ENCODE measurements around the gene PA2G4.
"Not testable (repeated sequence)": the region's sequence is repeated elsewhere in the genome, so short reads cannot be mapped to it uniquely, and the experiment has no call there.

PA2G4 gene

DNA sequence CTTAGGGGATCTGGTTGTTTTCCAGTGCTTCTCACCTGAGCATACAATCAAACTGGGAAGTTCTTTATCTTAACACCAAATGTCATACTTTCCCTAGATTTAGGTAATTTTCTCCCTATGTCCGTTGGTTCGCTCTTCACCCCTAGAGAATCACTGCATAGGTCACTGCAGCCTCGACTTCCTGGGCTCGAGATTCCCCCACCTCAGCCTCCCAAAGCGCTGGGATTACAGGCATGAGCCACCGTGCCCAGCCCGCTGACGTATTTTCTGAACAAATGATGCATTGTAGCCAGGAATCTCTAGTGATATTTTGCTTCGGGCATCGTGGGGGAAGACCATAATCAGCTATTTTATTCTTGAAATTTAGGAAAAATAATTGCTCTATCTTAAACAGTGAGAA lies 11.0 kb downstream of the PA2G4 start:
- Mint-ChIP-seq H3K27me3 (no peaks in the 10 kb centered on the region), H3K27ac (peak overlapping the region; percentile 95), H3K36me3 (peaks cover 27% of the 10 kb centered on the region), H3K4me3 (peak overlapping the region; percentile 95), H3K4me1 (peaks cover 20% of the 10 kb centered on the region), H3K9me3 (no peaks in the 10 kb centered on the region)

DNA sequence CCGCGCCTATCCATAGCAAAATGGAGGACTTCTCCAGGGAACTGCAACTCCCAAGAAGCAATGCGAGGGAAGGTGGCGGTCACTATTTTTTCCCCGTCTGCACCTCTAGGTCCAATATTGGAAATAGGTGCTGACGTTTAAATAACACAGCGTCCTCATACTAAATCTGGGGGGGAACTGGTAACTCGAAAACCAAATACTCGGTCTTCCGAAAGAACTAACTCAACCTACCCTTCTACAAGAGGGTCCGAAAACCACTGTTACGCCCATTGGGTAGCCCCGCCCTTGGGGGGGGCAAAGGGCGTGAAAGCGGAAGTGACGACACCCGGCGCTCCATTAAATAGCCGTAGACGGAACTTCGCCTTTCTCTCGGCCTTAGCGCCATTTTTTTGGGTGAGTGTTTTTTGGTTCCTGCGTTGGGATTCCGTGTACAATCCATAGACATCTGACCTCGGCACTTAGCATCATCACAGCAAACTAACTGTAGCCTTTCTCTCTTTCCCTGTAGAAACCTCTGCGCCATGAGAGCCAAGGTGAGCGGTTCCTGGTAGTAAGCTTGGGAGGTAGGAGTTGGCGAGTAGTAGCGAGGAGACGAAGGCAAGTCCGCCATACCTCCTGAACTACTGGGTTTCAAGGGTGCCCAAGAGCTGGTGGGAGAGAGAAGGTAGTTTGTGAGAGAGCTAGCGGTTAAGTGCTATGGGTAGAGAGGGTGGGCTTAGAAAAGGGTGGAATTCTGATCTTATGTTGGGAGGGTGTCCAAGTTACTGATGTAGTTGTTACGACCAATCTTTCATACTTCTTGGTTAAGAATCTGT lies 12.1 kb downstream of the PA2G4 start, which contains the start of gene RPL41:
Gene RPL41 (plus strand): TSS at position 367 of the 815 bp plus-strand sequence.
- H3K9me3 Mint-ChIP-seq = no peaks in the 10 kb centered on the region
- H3K4me3 Mint-ChIP-seq = peak within 1 kb of the TSS; percentile 95
- H3K27ac Mint-ChIP-seq = peak within 1 kb of the TSS; percentile 95
- peaks cover 21% of the 10 kb centered on the region for H3K36me3 Mint-ChIP-seq
- H3K27me3 Mint-ChIP-seq = no peaks in the 10 kb centered on the region
- H3K4me1 Mint-ChIP-seq = peaks cover 20% of the 10 kb centered on the region

DNA sequence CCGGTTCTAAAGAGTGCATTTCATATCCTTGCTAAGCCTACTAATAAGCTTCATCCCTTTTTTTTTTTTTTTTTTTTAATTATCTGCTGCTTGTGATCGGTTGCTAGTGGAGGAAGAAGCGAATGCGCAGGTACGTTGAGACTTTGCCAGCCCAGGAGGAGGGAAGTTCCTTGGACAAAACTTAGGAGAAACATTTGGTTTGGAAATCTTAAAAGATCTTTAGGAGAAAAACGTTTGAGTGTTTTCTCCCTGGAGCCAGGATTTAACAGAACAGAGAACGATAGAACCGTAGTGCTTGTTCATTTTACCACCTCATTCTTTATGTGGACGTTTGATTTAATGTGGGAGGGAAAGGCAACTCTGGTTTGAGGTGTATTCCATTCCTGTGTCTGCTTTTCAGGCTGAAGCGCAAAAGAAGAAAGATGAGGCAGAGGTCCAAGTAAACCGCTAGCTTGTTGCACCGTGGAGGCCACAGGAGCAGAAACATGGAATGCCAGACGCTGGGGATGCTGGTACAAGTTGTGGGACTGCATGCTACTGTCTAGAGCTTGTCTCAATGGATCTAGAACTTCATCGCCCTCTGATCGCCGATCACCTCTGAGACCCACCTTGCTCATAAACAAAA lies 12.8 kb downstream of the PA2G4 start:
- H3K4me3 Mint-ChIP-seq = peak overlapping the region; percentile 95
- H3K27me3 Mint-ChIP-seq, H3K9me3 Mint-ChIP-seq: not testable (repeated sequence)
- H3K27ac Mint-ChIP-seq = peak overlapping the region; percentile 95
- peaks cover 20% of the 10 kb centered on the region for H3K4me1 Mint-ChIP-seq
- peaks cover 19% of the 10 kb centered on the region for H3K36me3 Mint-ChIP-seq

DNA sequence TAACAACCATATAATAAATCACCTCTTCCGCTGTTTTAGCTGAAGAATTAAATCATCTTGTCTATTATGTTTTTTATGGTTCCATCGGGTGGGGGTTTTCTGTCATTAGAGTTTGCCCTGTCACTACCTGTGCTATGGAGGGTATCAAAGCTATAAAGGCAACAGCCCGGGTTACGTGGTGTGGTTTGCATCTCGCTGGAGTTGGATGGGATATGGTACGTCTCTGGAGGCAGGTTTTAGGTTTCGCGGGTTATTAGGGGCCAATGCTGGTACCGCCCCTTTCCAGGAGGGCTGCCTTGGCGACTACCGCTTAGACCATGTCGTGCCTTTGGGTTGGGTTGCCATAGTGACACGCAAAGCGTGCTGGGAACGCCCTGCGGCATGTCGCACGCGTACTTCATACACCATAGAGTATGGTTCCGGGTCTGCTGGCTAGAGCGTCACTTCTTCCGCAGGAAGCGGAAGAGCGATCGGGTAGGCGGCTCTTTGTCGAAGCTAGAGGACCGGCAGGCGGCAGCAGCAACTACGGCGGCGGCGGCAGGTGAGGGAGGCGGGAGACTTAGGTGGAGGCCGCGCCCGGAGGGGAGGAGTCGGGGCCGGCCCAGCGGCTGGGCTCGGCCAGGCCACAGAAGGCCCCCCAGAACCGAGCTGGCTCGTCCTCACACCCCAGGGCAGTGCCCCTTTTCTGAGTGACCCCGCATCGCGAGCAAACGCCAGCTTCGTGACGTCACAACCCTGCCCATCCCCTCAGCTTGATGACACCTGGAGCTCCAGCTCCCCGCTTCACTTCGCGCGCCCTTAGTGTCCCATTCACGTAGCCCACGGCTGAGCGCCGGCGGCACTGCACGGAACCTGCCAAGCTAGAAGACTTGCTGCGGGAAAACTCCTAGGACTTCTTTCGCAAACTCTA lies 13.7 kb downstream of the PA2G4 start, which contains the start of gene ZC3H10:
Gene ZC3H10 (plus strand): TSS at position 489 of the 910 bp plus-strand sequence. CDS start 2,297 bp downstream, outside the sequence.
- no peaks in the 10 kb centered on the region for H3K9me3 Mint-ChIP-seq
- peak within 1 kb of the TSS; percentile 95 for H3K27ac Mint-ChIP-seq
- H3K4me1 Mint-ChIP-seq = peaks cover 20% of the 10 kb centered on the region
- peak within 1 kb of the TSS; percentile 95 for H3K4me3 Mint-ChIP-seq
- H3K27me3 Mint-ChIP-seq = no peaks in the 10 kb centered on the region
- peaks cover 18% of the 10 kb centered on the region for H3K36me3 Mint-ChIP-seq

- Mint-ChIP-seq H3K27me3 (no peaks in the 10 kb centered on the region), H3K27ac (peak overlapping the region; percentile 91), H3K36me3 (peaks cover 14% of the 10 kb centered on the region), H3K4me1 (peaks cover 23% of the 10 kb centered on the region), H3K9me3 (no peaks in the 10 kb centered on the region), H3K4me3 (peak overlapping the region; percentile 95)
Observed at GRCh38 chr12:56118688-56119357, 14.5 kb downstream of the PA2G4 start.

GRCh38 chr12:56119361-56119796 lies 15.0 kb downstream of the PA2G4 start:
- Mint-ChIP-seq H3K4me1 (peaks cover 29% of the 10 kb centered on the region), H3K4me3 (peak overlapping the region; percentile 95), H3K27me3 (no peaks in the 10 kb centered on the region), H3K36me3 (peaks cover 14% of the 10 kb centered on the region), H3K27ac (peak overlapping the region; percentile 91), H3K9me3 (no peaks in the 10 kb centered on the region)

DNA sequence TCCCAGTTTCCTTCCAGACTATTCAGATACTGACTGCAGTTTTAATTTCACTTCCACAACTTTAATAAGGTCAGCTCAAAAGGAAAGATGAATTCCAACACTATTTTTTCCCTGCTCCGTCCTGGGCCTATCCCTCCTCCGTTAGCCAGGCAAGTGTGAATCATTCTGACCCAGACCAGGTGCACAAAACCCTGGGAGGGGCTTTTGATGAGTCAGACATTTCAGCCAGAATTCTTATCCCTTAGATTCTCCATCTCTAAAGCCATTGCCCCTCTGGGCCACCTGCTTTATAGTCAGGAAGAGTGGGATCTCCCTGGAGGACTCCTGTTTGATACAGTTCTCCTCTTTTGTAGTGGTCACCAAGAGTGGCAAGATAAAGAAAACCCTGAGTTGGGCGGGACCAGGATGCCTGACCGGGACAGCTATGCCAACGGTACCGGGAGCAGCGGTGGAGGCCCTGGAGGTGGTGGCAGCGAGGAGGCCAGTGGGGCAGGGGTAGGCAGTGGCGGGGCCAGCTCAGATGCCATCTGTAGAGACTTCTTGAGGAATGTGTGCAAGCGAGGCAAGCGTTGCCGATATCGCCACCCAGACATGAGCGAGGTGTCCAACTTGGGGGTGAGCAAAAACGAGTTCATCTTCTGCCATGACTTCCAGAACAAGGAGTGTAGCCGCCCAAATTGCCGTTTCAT lies 15.9 kb downstream of the PA2G4 start:
- peaks cover 14% of the 10 kb centered on the region for H3K36me3 Mint-ChIP-seq
- H3K27ac Mint-ChIP-seq = peak overlapping the region; percentile 35
- H3K4me1 Mint-ChIP-seq = peaks cover 34% of the 10 kb centered on the region
- H3K4me3 Mint-ChIP-seq = peak overlapping the region; percentile 19
- no peaks in the 10 kb centered on the region for H3K27me3 Mint-ChIP-seq
- no peaks in the 10 kb centered on the region for H3K9me3 Mint-ChIP-seq

- Mint-ChIP-seq H3K27ac (peak overlapping the region; percentile 51), H3K9me3 (no peaks in the 10 kb centered on the region), H3K27me3 (no peaks in the 10 kb centered on the region), H3K4me3 (no peak overlapping the region), H3K36me3 (peaks cover 14% of the 10 kb centered on the region), H3K4me1 (peaks cover 40% of the 10 kb centered on the region)
Observed at GRCh38 chr12:56121204-56121870, 17.0 kb downstream of the PA2G4 start.

DNA sequence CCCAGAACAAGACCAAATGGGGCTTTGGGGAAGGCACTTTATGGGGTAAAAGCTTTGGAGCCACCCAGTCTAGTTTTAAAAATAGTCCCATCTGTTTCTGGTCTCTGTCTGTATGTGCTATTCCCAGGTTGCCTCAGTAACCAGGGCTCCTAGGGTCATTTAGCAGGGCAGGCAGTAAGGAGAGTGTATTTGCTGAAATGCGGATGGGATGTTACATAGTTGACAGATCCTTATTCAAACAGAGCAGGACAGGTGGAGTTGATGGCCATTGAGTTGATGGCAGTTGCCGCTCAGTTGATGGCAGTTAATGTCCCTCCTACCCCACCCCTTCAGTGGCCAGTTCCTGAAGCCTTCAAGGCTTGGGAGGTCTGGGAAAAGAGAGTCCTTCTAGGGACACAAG lies 18.3 kb downstream of the PA2G4 start:
- Mint-ChIP-seq H3K9me3 (no peaks in the 10 kb centered on the region), H3K27me3 (no peaks in the 10 kb centered on the region), H3K4me3 (no peak overlapping the region), H3K36me3 (peaks cover 3% of the 10 kb centered on the region), H3K27ac (no peak overlapping the region), H3K4me1 (peaks cover 53% of the 10 kb centered on the region)

DNA sequence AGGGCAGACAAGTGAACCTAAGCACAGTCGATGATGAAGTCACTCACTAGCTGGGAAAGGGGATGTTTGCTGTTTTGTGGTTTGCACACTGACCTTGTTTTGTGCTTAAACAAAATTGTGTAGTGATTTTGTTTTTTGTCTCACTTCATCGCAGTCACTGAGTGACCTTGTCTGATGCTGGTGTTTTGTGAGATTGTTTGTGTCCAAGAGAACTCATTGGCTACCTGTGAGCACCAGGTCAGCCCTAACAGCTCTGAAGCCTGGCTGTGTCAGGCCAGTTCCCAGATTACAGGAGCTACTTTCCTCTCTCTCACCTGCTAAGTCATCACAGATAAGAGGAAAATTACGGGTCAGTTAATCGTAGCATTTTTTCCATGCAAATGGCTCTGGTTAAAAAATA lies 19.8 kb downstream of the PA2G4 start:
- peaks cover 47% of the 10 kb centered on the region for H3K4me1 Mint-ChIP-seq
- no peaks in the 10 kb centered on the region for H3K9me3 Mint-ChIP-seq
- H3K36me3 Mint-ChIP-seq = no peaks in the 10 kb centered on the region
- no peaks in the 10 kb centered on the region for H3K27me3 Mint-ChIP-seq
- H3K4me3 Mint-ChIP-seq = no peak overlapping the region
- H3K27ac Mint-ChIP-seq = no peak overlapping the region

DNA sequence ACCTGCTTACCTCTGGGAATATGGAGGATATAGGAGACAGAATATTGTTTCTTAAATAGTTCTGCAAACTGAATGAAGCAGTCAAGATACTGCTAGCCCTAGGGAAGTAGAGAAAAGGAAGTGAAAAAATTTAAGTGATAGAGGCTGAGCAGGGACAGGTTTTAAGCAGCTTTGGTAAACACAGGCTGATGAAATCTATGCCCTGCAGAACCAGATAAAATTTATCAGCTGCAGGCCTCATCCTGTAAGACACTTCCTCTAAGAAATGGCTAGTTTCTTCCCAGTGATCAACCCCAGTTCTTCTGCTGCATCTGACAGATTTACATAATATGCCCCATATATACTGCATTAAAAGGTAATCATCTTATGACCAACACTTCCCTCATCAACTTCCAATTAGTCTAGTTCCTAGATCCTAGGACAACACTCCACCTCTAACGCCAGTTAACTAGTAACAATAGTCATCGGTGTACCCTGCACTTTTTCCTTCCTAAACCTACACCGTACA lies 22.4 kb downstream of the PA2G4 start:
- Mint-ChIP-seq H3K4me1 (peaks cover 60% of the 10 kb centered on the region), H3K4me3 (peak overlapping the region; percentile 92), H3K9me3 (no peaks in the 10 kb centered on the region), H3K27ac (peak overlapping the region; percentile 74), H3K27me3 (no peaks in the 10 kb centered on the region), H3K36me3 (peaks cover 3% of the 10 kb centered on the region)

- Mint-ChIP-seq H3K4me1 (peaks cover 67% of the 10 kb centered on the region), H3K9me3 (no peaks in the 10 kb centered on the region), H3K4me3 (peak overlapping the region; percentile 92), H3K36me3 (peaks cover 5% of the 10 kb centered on the region), H3K27ac (peak overlapping the region; percentile 93), H3K27me3 (no peaks in the 10 kb centered on the region)
Observed at GRCh38 chr12:56127485-56127887, 23.1 kb downstream of the PA2G4 start.

GRCh38 chr12:56127888-56128669 lies 23.7 kb downstream of the PA2G4 start, which contains the start of gene ESYT1:
TSS of gene ESYT1 (plus strand) at chr12:56128267. CDS start at chr12:56128320, 53 bp downstream.
- Mint-ChIP-seq H3K4me1 (peaks cover 70% of the 10 kb centered on the region), H3K27me3 (no peaks in the 10 kb centered on the region), H3K27ac (peak within 1 kb of the TSS; percentile 95), H3K4me3 (peak within 1 kb of the TSS; percentile 92), H3K9me3 (no peaks in the 10 kb centered on the region), H3K36me3 (peaks cover 5% of the 10 kb centered on the region)
